ENCODE measurements around the gene KCNIP4. TPM values are rescaled to one million over a fixed set of nuclear protein-coding genes. Genes with fewer than 3 reads are reported as not detected.

Gene KCNIP4
- total RNA-seq, 4 donors from 2014 or later = not detected

- H3K4me3 ChIP-seq = no peak overlapping the region
- no peaks in the 10 kb centered on the region for H3K36me3 ChIP-seq
- DNase-seq (ENCODE audit: low spot score in 2 of 2) = no peak
- H3K27me3 ChIP-seq = no peaks in the 10 kb centered on the region
- H3K27ac ChIP-seq = no peak overlapping the region
- H3K9me3 ChIP-seq = no peaks in the 10 kb centered on the region
- no peaks in the 10 kb centered on the region for H3K4me1 ChIP-seq
- TF ChIP-seq EP300 (IDR thresholded peaks at IDR 0.05) = no peak
- TF ChIP-seq, protein P1, sequence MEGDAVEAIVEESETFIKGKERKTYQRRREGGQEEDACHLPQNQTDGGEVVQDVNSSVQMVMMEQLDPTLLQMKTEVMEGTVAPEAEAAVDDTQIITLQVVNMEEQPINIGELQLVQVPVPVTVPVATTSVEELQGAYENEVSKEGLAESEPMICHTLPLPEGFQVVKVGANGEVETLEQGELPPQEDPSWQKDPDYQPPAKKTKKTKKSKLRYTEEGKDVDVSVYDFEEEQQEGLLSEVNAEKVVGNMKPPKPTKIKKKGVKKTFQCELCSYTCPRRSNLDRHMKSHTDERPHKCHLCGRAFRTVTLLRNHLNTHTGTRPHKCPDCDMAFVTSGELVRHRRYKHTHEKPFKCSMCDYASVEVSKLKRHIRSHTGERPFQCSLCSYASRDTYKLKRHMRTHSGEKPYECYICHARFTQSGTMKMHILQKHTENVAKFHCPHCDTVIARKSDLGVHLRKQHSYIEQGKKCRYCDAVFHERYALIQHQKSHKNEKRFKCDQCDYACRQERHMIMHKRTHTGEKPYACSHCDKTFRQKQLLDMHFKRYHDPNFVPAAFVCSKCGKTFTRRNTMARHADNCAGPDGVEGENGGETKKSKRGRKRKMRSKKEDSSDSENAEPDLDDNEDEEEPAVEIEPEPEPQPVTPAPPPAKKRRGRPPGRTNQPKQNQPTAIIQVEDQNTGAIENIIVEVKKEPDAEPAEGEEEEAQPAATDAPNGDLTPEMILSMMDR (IDR thresholded peaks at IDR 0.05) = no peak
- TF ChIP-seq POLR2A (IDR thresholded peaks at IDR 0.05) = no peak
- WGBS, 2 donors = 66 to 68% methylated on average over 3 of the region's 3 CpGs
Measured at GRCh38 chr4:21126014-21126512, 822.5 kb downstream of the KCNIP4 start.

DNA sequence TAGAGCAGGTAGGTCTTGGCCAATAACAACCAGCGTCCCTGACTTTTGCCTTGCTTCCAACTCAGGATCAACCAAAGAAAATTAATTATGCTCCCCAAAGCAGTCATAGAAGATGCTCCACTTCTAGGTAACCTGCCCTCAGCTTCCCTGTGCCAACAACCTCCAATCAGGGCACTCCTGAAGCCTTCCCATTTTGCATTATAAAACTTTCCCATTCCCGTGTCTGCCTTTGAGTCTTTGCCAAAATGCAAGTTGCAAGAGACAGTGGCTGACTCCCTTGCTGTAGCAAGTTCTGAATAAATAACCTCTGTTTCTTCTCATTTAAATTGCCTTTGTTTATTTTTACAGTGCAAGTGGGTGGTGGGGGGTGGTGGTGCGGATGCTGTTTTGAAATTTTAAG lies 830.3 kb downstream of the KCNIP4 start:
- H3K4me3 ChIP-seq = no peak overlapping the region
- 37 to 49% methylated on average over 3 of the region's 3 CpGs for WGBS, 2 donors
- no peak for TF ChIP-seq EP300 (IDR thresholded peaks at IDR 0.05)
- no peak for TF ChIP-seq POLR2A (IDR thresholded peaks at IDR 0.05)
- TF ChIP-seq, protein P1 (IDR thresholded peaks at IDR 0.05) = no peak
- no peak for DNase-seq (ENCODE audit: low spot score in 2 of 2)
- no peaks in the 10 kb centered on the region for H3K4me1 ChIP-seq
- H3K27me3 ChIP-seq = no peaks in the 10 kb centered on the region
- no peak overlapping the region for H3K27ac ChIP-seq
- H3K36me3 ChIP-seq = no peaks in the 10 kb centered on the region
- no peaks in the 10 kb centered on the region for H3K9me3 ChIP-seq

DNA sequence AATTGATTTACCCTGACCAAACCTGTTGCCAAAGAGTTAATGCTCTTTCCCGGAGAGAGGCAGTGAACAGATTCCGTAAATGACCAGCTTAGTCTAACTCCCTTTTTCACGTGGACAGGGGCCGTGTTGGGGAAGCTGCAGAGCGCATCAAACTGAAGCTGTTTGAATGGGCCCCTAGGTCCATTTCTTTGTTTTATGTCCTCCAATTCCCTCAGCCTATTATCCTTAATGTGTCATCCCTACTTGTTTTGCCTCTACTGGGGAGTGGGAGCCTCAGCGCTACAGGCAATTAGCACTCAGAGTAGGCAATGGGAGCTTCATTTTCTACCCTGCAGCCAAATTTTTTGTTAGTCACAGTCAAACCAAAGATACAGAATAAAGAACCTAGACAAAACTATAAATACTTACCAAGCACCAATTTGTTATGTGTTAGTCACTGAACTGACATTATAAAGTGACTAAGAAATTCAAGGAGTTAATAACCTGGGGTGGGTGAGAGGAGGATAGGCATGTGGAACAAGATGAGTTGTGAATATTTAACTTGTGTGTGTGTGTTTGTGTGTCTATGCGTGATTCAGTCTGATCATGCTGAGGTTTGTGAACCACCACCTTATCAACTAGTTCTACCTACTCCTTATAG lies 830.9 kb downstream of the KCNIP4 start:
- TF ChIP-seq EP300 (IDR thresholded peaks at IDR 0.05) (no peak), POLR2A (IDR thresholded peaks at IDR 0.05) (no peak)
- TF ChIP-seq, protein P1 (IDR thresholded peaks at IDR 0.05) = no peak
- Histone ChIP-seq H3K4me3 (no peak overlapping the region), H3K9me3 (no peaks in the 10 kb centered on the region), H3K36me3 (no peaks in the 10 kb centered on the region), H3K4me1 (no peaks in the 10 kb centered on the region), H3K27ac (no peak overlapping the region), H3K27me3 (no peaks in the 10 kb centered on the region)
- no peak for DNase-seq (ENCODE audit: low spot score in 2 of 2)
- WGBS, 2 donors = 41 to 55% methylated on average over 7 of the region's 7 CpGs

DNA sequence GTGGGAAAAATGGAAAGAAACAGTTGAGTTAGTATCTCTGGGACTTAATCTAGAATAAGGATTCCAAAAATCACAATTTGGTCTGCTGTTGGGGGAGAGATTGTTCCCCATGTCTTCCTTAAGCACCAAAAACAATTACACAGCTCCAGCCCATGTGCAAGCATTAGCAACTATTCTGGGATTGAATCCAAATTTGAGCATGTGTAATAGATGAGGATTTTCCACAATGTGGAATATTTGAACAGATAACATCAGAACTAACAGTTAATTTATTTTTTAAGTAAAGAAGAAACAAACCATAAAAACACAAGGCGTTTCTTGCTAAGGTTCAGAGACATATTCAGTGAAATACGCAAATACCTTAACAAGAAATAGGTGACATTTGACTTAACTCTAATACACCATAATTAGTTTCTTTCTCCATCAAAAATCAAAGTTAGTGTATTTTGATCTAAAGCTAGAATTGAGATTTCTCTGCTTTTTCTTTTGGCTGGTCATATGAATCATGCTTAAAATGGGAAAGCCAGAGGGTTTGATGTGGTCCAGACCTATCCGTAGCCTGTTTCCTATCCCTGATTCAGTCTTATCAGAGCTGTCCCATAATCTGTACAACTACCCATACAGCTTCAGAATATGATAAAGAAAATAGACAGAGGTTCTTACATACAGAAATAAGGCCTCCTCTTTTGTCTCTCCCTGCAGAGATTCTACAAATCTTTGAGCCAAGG lies 834.9 kb downstream of the KCNIP4 start:
- no peaks in the 10 kb centered on the region for H3K27me3 ChIP-seq
- no peak overlapping the region for H3K4me3 ChIP-seq
- peaks cover 0 to 8% (median 0%) of the 10 kb centered on the region in 4 donors for H3K9me3 ChIP-seq
- no peak for DNase-seq (ENCODE audit: low spot score in 2 of 2)
- H3K27ac ChIP-seq = no peak overlapping the region
- no peaks in the 10 kb centered on the region for H3K36me3 ChIP-seq
- TF ChIP-seq, protein P1 (IDR thresholded peaks at IDR 0.05) = no peak
- TF ChIP-seq EP300 (IDR thresholded peaks at IDR 0.05) (no peak), POLR2A (IDR thresholded peaks at IDR 0.05) (no peak)
- WGBS, 2 donors = 35 to 36% methylated on average over 3 of the region's 3 CpGs
- H3K4me1 ChIP-seq = no peaks in the 10 kb centered on the region

- Histone ChIP-seq H3K27ac (no peak overlapping the region), H3K4me1 (no peaks in the 10 kb centered on the region), H3K27me3 (no peaks in the 10 kb centered on the region), H3K36me3 (no peaks in the 10 kb centered on the region), H3K4me3 (no peak overlapping the region), H3K9me3 (no peaks in the 10 kb centered on the region)
- TF ChIP-seq, protein P1 (IDR thresholded peaks at IDR 0.05) = no peak
- no peak for TF ChIP-seq POLR2A (IDR thresholded peaks at IDR 0.05)
- no peak for TF ChIP-seq EP300 (IDR thresholded peaks at IDR 0.05)
- DNase-seq (ENCODE audit: low spot score in 2 of 2) = no peak
Measured at GRCh38 chr4:21102667-21103066, 845.9 kb downstream of the KCNIP4 start.

Measured in tibial nerve (tissue), 4 donors.